IPS DF 4.7 (cell line): Measurements from ENCODE around the gene ARHGAP26.

ENCODE experiments used
- DNase-seq: peaks from one replicate; pipeline ENCODE4 v3.0.0-alpha.2; 2013; ENCODE audit warnings: low spot score; ENCODE audit errors: extremely low read depth

Gene ARHGAP26

DNA sequence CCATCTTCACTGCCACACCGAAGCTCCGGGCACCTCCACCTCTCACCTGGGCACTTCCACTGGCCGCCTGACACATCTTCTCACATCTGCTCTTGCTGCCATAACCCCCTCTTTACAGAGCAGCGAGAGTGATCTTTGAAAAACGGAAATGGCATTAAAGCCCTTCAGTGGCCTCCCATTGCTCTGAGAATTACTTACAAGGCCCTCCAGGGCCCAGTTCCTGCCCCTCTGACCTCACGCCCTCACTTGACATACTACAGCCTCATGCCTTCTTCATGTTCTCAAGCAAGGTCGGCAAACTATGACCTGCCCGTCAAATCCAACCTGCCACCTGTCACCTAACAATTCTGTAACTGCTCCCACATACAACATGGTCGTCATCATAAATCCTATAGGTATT, 446.0 kb downstream of the ARHGAP26 start:
- DNase-seq, result no peak

DNA sequence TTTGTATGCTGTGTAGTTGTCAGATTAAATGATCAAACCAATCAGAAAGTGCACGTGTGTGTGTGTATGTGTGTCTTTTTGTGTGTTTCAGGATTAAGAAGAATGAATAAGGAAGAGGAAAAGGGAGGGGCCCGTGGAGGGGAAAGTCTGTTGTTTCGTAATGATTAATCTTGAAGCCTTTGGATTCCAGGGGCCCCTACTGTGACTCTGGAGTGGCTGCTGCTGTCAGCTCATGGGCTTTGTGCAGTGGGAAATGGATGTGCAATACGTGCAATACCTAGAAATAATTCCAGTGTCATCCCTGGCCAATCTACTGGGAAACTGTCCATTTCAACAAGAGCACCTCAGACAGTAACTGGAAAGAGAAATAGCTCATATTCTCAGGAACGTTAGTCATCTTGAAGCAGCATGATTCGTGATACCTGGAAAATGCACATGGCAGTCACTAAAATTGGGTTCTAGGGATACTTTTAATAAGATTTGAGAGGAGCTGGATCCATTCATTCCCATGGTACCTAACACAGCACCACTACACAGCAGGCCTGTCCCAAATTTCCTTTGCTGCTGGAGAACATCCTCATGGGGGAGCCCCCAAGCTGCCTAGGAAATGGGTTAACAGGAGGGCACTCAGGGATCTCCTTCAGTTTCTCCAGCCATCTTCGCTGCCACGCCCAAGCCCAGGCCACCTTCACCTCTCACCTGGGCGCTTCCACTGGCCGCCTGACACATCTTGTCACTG, 447.1 kb downstream of the ARHGAP26 start:
- DNase-seq, result no peak

DNA sequence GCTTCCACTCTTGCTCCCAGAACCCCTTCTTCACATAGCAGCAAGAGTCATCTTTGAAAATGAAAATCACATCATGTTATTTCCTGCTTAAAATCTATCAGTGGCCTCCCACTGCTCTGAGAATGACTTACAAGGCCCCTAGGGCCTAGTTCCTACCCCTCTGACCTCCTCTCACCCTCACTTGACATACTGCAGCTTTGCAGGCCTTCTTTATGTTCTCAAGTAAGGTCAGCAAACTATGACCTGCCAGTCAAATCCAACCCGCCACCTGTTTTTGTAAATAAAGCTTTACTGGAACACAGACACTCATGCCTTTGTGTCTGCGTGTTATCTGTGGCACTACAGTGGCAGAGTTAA, 447.6 kb downstream of the ARHGAP26 start:
- DNase-seq, result no peak

DNA sequence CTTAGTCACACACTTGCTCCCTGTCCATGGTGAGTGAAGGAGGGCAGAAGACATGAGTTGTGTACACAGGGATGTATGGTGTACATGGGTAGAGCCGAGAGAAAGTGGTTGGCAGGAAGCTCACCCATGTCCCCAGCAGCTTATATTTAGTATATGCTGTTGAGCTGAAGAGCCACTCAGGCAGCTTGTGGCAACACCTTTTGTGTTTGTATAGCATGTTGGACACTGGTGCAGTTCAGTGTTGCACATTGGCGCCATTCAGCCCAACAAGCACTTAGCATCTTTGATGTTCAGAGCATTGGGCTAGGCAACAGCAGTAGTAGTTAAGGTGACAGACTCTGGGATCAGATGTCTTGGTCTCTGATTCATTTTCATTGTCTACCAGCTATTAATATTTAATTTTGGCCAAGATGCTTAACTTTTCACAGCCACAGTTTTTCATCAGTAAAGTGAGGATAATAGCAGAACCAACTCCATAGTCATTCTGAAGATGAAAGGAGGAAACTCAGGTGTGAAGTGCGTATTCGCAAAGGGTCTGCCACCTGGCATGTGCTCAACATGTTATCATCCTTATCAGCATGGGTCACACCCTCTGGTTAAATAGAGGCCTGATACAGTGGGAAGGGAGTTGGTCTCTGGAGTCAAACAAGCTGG, 448.5 kb downstream of the ARHGAP26 start:
- no peak for DNase-seq

DNA sequence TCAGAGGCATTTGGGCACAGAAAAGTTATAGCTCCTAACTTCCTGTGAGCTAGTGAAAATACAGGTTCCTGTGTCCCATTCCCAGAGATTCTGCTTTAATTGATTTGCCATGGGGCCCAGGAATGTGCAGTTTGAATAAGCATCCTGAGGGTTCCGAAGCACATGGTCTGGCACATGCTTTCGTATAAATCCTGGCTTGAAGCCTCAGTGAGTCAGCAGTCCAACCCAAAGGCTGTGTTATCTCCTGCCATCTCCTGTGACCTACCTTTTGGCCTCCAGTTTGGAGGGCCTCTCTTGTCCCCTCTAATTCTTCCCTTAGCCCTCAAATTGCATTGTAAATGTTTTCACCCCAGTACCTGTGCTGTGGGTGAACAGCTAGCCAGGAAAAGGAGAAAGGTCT, 449.5 kb downstream of the ARHGAP26 start:
- DNase-seq, result no peak

DNA sequence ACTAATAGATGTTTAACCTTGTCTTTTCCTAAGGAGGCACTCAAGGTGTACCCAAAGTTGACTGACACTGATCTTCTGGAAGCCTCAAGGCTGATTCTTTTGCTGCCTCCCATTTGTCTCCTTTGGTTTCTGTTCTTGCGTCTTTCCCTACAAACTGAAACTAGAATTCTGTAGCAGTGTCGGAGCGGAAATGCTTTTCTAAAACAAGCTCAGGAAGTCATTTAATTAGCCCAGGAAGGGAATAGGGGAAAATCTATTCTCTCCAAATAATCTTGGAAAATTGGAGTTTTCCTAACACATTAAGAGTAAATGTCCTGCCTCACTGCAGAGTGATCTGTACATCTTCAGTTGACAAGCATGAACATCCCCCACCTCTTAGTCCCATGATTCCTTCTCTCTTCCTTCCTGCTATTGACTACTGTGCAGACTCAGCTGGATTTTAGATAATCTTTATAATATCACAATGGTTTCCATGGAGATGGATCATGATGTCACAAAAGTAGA, 450.6 kb downstream of the ARHGAP26 start:
- DNase-seq, result no peak

DNA sequence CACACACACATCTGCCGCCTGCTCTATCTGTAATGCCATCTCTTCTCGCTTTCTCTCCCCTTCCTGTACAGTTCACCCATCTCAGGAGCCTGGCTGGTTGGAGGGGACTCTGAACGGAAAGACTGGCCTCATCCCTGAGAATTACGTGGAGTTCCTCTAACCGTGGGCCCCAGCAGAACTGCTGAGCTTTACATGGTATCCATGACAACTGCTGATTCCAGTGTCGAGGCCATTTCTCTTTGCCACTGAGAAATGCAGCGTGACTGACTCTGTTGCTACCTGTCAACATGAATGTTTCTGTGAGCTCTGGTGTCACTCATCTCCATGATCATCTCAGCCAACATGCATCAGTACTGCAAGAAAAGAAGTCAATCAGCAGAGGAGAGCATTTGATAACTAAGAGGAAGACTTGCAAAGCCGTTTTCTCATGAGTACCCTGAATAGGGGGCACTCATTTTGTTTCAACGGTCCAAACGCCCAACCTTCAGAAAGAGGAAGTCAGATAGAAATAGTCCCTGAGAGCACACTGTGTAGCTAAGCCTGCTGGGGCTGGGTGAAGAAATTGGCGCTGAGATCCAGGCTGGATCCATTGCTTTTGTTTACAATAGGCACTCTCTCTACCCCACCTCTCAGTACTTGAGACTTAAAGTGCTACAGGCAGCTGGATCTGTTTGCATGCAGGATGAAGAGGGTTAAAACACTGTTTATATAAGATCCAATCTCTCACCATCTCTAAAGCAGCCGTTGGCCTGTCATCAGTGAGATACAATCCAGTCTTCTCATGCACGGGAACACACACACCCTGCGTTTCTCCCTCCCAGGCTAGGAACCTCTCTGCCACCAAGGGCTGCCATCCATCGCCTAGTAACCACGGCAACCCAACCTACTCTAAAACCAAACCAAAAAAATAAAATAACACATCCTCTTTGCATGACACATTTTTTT, 452.4 kb downstream of the ARHGAP26 start:
- no peak for DNase-seq

DNA sequence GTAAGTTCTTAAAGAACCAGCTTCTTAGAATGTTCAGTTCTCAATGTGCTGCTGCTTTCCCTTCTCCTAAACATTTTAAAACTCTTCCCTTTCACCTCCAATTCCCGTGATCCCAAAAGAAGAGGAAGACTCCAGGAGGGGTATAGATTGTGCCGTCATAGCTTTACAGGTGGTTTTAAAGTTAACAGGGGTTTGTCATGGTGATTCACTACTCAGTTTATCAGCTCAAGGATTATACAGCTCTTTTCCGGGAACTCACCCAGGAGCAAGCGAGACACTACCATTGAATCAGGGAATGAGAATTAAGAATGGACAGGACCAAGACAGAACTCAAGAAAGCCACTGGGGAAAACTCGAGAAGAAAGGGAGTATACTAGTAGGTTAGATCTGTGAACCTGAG, 454.5 kb downstream of the ARHGAP26 start:
- DNase-seq, result no peak

DNA sequence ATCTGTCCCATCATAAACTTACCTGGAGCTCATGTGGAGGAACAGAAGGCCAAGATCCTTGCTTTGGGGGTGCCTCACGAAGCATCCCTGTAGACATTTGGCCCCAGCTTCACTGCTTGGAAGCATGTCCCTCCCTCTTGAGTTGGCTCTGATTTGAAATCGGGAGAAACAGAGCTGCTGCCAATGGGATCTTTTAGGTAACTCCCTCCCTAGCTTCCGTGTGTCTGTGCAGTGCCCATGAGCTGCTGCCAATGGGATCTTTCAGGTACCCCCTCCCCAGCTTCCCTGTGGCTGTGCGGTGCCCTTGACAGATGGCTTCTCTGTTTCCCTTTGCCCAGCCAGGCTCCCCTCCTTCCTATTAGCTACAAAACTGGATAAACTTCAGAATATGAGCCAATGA, 455.3 kb downstream of the ARHGAP26 start:
- no peak for DNase-seq

DNA sequence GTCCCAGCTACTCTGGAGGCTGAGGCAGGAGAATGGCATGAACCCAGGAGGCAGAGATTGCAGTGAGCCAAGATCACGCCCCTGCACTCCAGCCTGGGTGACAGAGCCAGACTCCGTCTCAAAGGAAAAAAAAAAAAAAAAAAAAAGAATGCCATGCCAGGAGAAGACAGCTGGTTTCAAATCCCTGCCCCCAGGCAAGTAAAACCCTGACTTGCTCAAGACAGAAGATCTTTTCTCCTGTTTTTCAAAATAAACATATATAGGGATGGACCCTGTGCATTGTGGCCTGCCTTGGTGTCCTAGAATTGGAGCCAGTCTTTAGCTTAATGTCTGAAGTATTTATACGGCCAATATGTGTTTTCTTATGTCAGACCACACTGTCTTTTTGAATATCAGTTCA, 456.2 kb downstream of the ARHGAP26 start:
- no peak for DNase-seq

DNA sequence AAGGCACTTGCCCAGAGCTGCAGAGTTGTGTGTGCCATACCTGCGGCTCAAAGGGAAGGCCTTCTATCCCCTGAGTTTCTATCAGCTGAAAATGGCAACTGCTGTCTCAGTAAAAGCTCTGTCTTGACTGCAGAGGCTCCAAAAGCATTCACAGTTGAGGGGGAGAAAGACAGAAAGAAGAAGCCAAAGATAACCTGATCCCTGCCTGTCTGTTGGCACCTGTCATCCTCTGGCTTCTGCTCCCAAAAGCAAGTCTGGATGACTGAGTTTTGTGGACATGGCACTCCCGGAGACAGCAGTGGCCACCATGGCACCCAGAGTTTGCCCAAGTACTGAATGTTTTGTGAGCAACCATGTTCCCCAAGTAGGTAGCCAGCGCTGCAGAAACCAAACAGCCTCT, 456.7 kb downstream of the ARHGAP26 start:
- DNase-seq, result no peak

DNA sequence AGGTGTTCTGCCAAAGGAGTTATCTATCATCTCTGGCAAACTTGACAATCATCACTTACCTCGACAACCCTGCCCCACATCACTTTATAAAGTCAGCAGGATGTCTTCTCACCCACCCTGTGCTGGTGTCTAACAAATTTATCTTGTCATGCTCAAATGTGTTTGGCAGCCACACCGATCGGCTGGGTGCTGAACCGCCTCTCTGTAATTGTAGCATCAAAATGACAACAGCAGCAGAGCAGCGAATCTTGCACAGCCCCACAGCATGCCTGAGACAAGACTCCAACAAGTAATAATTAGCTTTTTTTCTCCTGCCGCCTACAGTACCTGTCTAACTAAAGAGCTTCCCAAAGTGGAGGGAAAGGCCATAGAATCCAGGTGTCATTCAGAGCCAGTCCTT, 457.1 kb downstream of the ARHGAP26 start:
- no peak for DNase-seq

DNA sequence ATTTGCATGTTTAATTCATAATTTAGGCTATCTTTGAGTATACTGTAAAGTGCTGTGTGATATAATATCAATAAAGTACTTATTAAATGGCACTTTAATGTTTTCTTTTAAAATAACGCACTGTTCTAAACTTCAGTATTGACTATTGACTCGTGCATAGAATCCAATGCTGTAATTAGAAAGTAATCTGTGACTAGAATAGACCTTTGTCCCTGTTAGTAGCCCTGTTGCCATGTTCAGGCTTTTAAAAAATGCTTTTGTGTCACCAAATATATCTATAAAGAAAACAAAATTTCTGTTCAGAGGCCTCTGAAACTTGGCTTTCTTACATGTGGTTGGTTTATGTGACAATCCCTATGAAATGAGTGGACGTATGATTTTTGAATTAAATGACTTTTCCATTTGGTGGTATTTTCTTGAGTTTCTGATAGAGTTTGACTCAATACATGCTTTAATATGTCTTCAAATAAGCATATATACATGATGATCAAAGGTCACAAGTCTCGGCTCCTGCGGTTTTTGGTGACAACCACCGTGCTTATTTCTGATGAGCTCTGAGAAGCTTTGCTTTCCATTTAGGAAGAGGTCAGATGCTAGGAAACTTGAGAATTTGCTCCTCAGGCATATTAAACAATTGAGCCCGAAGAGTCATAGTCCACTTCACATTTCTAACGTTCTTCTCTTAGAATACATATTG, 458.6 kb downstream of the ARHGAP26 start:
- no peak for DNase-seq

DNA sequence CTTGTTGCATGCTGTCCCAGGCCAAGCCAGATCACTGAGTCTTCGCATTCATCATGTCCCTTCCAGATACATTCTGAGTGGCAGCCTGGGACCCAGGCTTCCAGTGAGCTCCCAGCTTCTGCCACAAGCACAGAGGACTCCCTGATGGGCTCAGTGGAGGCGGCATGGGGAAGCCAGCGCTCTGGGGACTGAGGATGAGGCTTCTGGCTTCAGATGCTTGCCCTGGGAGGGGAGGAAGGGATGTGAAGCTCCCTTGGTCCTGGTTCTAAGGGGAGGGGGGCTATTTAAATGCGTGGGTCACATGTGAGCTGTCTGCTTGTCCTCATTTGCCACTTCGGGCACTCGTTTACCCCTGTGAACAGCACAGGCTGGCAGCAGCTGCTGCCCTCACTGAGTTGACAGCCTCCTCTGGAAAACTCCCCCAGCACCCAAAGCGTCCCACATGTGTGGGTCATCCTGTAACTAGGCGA, 459.3 kb downstream of the ARHGAP26 start:
- DNase-seq, result no peak

DNA sequence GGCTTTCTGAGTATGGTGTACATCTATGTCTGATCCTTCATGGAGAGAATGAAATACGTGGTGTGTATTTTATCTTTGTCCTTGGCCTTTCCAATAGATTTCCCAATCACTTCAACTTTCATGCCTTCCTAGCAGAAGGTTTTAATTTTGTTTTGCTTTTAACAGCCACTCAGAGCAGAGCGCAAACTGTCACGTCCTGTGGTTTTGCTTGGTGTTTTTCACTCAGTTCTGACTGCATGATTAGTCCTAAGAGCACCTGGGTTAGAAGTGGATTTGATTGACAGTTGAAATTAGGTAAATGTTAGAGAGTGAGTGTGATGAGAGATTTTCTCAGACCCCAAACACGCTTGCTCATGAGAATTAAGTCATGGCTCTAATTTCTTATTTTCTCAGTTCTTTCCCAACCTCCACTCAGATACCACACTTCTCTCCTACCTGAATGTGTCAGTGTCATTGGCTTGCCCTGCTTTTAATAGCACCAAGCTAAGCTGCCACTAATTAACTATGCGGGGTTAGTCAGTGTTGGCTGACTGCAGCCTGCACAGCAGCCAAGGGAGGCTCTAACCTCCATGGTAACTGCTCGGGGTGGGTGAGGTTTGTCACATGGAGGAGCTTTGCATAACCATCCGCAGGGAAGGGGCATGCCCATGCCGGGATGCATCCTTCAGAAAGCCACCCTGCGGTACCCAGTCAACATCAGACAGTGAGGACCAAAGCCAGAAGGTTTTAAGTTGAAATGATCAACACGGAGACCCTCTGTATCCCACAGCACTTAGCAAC, 459.9 kb downstream of the ARHGAP26 start:
- no peak for DNase-seq

DNA sequence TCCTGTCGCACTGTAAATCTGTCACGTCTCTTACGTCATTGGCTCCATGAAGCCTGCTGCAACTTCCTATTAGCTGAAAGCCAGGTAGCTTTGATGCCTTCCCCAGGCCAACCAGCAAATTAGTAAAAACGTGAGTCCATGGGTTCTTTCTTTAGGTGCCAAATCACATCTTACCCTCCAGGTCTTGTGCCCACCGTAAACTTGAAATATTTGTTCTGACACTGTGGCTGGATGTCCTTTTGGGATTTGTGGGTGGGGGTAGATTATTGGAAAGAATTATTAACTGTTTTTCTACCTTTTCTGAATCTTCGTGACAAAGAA, 460.5 kb downstream of the ARHGAP26 start:
- DNase-seq, result no peak

DNA sequence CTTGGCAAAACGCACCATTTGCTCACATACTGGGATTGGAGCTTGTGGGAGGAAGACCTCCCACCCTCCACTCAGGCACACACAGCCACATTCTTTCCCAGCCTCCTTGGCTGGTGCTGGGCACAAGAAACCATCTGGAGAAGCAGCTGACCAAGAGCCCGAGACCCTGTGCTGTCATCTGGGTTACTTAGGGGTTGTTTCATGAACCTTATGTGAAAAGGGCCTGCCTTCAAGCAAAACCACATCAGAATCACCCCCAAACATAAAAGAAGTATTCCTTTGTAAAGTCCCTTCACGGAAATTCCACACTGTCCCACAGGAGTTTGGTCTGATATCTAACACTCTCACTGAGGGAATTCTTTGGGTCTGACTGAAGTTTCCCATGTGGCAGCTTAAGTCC, 461.2 kb downstream of the ARHGAP26 start:
- DNase-seq, result no peak

DNA sequence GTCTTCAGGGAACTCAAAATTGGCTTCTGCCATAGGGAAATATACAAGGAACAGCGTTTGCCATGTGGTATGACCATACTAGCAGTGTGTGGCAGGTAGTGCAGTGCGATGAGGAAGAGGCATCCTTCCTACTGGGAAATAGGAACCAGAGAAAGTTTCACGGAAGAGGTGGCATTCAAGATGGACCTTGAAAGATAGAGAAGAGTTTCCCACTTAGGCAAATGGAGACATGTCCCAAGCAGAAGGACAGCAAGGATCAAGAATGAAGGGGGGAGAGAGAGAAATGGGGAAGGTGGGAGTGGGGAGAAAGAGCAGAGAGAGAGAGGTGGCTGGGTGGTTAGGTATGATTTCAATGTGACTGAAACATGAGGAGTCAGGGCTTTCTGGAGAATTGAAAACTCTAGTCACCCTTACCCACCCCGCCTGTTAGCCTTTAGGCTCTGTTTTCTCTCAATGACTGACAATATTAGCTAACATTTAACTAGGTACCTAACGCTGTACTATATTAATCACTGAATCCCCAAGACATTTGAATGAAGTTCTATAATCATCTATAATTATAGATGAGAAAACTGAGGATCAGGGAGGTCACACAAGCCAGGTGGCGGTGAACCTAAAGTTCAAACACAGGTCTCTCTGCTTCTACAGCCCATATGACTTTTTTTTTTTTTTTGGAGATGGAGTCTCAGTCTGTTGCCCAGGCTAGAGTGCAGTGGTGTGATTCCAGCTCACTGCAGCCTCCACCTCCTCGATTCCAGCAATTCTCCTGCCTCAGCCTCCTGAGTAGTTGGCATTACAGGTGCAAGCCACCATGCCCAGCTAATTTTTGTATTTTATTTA, 462.0 kb downstream of the ARHGAP26 start:
- no peak for DNase-seq

DNA sequence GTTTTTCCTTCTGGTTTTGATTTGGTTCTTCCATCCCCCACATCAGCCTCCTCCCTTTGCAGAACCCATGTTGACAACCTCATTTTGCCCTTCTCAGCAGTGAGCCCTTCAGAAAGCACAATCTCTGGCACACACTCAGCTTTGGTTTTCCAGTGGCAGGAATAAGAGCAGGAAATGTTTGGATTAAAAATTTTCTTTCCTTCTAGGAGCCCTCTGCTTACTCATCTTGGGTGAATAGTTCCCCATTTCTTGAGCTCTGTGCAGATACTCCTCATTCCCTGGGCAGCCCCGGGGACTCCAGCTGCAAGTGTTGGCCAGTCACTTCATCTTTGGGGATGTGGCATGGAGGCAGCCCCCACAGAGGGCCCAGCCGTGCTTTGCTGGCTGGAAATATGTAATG, 462.9 kb downstream of the ARHGAP26 start:
- DNase-seq, result no peak
